ENCODE data around the gene SLC45A3.

Gene SLC45A3

GRCh38 chr1:205666372-205667166 lies 13.7 kb downstream of the SLC45A3 start:
- H3K4me1 Mint-ChIP-seq = peaks cover 62% of the 10 kb centered on the region
- peak overlapping the region in 1 of 3 experiments; percentile 88 for H3K27ac Mint-ChIP-seq

DNA sequence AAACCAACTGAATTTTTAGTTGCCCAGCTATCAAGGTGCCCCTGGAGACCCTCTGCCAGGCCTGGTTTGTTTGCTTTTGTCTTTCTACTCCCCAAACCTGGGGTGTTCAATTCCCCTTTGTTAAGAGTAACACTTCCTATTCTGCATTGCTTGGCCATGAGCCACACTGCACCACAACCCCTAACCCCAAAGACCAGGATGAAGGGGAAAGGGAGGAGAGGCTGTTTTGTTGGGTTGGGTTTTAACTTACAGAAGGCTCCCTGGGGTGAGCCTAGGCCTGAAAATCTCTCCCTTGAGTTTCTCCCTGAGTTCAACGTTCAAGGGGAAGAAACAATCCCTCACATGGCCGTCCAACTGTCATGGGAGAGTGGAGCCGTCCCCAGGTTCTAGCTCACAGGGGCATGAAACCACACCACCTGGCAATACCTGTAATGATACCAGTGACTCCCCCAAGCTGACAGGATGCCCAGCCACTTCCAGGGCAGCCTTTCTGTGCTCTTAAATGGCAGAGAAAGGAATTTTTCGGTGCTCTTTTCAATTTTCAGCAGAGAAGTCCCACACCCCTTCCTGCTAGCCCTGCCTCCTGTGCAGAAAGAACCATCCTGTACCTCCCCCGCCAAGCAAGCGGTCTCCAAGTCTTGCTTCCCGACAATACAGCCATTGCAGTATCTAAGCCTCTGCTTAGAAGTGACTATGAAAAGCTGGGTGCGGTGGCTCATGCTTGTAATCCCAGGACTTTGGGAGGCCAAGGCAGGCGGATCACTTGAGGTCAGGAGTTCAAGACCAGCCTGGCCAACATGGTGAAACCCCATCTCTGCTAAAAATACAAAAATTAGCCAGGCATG lies 14.9 kb downstream of the SLC45A3 start:
- Mint-ChIP-seq H3K27me3 (ENCODE audit: low read depth) (peaks cover 6% of the 10 kb centered on the region), H3K4me1 (peaks cover 55% of the 10 kb centered on the region), H3K36me3 (ENCODE audit: low read depth) (no peaks in the 10 kb centered on the region), H3K9me3 (no peaks in the 10 kb centered on the region), H3K27ac (peak overlapping the region; percentile 46 to 88 (median 83)), H3K4me3 (no peak overlapping the region)
- TF ChIP-seq CTCF (IDR thresholded peaks at IDR 0.05; ENCODE audit: unreplicated experiment in 3 of 3) = no peak

More at GRCh38 chr1:205666372-205667166, 13.7 kb downstream of the SLC45A3 start:
- Mint-ChIP-seq H3K27me3 (ENCODE audit: low read depth) (peaks cover 6% of the 10 kb centered on the region), H3K36me3 (ENCODE audit: low read depth) (no peaks in the 10 kb centered on the region), H3K4me3 (no peak overlapping the region), H3K9me3 (no peaks in the 10 kb centered on the region)
- no peak for TF ChIP-seq CTCF (IDR thresholded peaks at IDR 0.05; ENCODE audit: unreplicated experiment in 3 of 3)

DNA sequence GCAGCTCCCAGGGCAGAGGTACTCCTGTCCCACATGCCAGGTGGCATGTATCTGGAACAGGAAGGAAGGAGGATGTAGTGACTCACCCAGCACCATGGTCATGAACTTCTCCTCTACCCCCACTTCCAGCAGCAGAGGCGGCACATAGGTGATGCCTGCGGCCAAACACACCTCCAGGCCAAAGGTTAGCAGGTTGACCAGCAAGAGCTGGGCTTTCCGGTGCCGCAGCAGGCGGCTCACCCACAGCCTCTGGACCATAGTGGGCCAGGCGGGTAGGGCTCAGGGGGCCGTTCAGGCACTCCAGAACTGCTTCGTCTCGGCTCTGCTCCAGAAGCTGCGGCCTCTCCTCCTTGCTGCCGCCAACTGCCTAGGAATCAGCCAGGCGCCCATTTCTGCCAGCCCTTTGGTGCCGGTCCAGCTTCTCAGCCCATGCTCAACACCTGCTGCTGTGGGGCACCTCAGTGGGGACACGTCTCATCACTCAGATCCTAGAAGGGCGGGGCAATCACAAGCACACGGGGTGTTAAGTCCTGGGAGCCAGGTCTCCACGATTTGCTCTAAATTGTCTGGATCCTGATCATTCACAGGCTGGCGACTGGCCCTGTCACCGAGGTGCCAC lies 15.8 kb downstream of the SLC45A3 start:
- no peak for TF ChIP-seq CTCF (IDR thresholded peaks at IDR 0.05; ENCODE audit: unreplicated experiment in 3 of 3)
- Mint-ChIP-seq H3K27ac (peak overlapping the region in 2 of 3 experiments; percentile 46 to 88), H3K36me3 (ENCODE audit: low read depth) (no peaks in the 10 kb centered on the region), H3K27me3 (ENCODE audit: low read depth) (peaks cover 6% of the 10 kb centered on the region), H3K4me1 (peaks cover 56% of the 10 kb centered on the region), H3K9me3 (no peaks in the 10 kb centered on the region), H3K4me3 (no peak overlapping the region)

- Mint-ChIP-seq H3K4me3 (no peak overlapping the region), H3K27ac (no peak overlapping the region), H3K36me3 (ENCODE audit: low read depth) (no peaks in the 10 kb centered on the region), H3K27me3 (ENCODE audit: low read depth) (peaks cover 10% of the 10 kb centered on the region), H3K4me1 (peaks cover 52% of the 10 kb centered on the region), H3K9me3 (no peaks in the 10 kb centered on the region)
- no peak for TF ChIP-seq CTCF (IDR thresholded peaks at IDR 0.05; ENCODE audit: unreplicated experiment in 3 of 3)
These were observed 16.9 kb downstream of the SLC45A3 start for GRCh38 chr1:205663286-205663936.

- peaks cover 46% of the 10 kb centered on the region for H3K4me1 Mint-ChIP-seq
- H3K9me3 Mint-ChIP-seq = no peaks in the 10 kb centered on the region
- TF ChIP-seq CTCF (IDR thresholded peaks at IDR 0.05; ENCODE audit: unreplicated experiment in 3 of 3) = no peak
- H3K27ac Mint-ChIP-seq = no peak overlapping the region
- peaks cover 5% of the 10 kb centered on the region for H3K27me3 Mint-ChIP-seq (ENCODE audit: low read depth)
- H3K4me3 Mint-ChIP-seq = no peak overlapping the region
- H3K36me3 Mint-ChIP-seq (ENCODE audit: low read depth) = no peaks in the 10 kb centered on the region
These were observed 17.5 kb downstream of the SLC45A3 start for GRCh38 chr1:205662791-205663190.

Data from nephron (organoid).